NOMO-1 (cell line): ENCODE results near the gene TARM1.

Source experiments
- DNase-seq, 2 experiments: peaks; one replicate each; lab custom pipeline; 2025; ENCODE audit not compliant: unreplicated experiment in 2 of 2; lab: John Stamatoyannopoulos, UW

The TARM1 gene

DNA sequence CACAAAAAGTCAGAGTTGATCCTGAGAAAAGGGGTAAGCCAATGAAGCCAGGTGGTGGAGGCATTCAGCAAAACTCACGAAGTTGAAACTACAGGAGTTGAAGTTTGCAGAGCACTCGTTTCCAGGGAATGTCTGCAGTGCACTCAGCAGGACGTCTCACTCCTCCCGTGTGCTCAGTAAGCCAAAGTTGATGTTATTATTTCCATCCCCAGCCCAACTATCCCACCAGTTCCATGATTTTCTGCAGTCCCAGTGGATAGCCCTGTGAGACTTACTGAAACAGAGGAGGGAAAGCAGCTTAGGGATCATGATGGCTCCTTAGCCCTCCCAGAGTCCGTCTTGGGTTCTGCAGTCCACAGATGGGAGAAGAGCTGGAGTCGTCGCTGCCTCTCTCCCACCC lies at the start of gene TARM1:
TSS of gene TARM1 (minus strand) at position 334 of the 400 bp plus-strand sequence. CDS start at position 309, 25 bp downstream.
- DNase-seq: no peak

- DNase-seq: no peak
Measured at GRCh38 chr19:54129617-54129996, 48.4 kb upstream of the TARM1 start.

DNA sequence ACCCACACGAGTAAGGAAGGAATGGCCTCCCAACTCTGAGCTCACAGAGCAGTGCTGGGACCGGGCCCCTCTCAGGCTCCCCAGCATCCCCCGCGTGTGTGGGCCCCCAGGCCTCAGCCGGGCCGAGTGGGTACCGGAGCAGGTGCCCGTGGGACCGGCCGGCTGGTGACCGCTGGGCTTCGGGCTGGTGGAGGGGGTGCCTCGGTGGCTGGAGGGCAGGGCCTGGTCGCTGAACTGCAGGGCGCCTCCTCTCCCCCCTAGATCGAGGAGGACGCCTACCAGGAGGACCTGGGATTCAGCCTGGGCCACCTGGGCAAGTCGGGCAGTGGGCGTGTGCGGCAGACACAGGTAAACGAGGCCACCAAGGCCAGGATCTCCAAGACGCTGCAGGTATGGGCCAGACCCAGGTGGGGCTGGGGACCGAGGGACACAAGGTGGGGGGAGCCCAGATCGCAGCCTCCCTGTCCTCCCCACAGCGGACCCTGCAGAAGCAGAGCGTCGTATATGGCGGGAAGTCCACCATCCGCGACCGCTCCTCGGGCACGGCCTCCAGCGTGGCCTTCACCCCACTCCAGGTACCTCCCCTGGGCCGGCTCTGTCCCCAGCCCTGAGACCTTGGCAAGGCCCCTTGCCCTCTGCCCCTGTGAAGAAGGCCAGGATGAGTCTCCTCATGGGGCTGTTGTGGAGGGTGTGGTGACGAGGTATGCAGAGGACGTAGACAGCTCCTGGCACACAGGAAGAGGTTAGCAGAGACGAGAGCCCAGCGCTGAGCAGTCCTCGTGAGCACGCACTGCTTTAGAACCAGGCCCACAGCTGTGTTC lies 47.8 kb upstream of the TARM1 start:
- DNase-seq: no peak

DNA sequence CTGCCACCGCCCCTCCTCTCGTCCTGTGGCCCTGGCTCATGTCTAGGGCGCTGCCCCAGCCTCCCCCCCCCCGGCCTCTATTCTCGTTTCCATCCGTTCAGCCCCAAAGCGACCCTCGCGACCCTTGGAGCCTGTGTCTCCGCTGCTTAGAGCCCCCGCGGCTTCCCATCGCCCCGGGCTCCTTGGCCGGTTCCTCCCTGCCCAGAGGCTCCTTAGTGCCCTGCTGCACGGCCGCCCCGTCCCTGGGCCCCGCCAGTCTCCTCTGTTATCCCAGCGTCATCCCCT lies 47.2 kb upstream of the TARM1 start:
- DNase-seq: no peak

GRCh38 chr19:54127688-54128440 lies 46.7 kb upstream of the TARM1 start:
- no peak for DNase-seq

DNA sequence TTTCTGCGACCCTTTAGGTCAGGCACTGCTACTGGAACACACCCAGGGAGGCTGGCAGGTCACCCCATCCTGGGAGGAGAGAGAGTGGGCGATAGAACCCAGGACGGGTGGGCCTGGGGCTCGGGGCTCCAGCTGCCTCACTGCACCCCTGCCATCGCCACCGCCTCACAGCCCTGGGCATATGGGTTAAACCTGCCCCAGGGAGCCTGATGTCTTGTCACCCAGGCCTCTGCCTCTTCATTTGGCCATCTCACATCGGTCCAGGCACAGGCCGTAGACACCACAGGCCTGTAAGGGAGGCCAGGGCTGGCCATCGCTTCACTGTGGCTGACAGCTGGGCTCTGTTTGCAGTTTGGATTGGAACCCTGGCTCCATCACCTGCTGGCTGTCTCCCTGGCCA lies 44.5 kb upstream of the TARM1 start:
- DNase-seq: no peak

- no peak for DNase-seq
Measured at GRCh38 chr19:54124393-54124792, 43.2 kb upstream of the TARM1 start.

DNA sequence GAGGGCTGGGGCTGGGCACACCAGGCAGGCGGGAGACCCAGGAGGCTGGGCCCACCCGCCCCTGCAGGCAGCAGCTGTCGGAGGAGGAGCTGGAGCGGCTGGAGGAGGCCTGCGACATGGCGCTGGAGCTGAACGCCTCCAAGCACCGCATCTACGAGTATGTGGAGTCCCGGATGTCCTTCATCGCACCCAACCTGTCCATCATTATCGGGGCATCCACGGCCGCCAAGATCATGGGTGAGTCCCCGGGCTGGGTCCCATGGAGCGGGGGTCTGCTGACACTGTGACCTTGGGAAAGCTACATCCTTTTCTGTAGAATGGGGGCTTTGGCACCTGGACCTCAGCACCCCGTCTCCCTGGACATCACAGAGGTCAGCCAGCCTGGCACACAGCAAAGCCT lies 42.5 kb upstream of the TARM1 start:
- no peak for DNase-seq

GRCh38 chr19:54121259-54121658 lies 40.1 kb upstream of the TARM1 start:
- DNase-seq: no peak

DNA sequence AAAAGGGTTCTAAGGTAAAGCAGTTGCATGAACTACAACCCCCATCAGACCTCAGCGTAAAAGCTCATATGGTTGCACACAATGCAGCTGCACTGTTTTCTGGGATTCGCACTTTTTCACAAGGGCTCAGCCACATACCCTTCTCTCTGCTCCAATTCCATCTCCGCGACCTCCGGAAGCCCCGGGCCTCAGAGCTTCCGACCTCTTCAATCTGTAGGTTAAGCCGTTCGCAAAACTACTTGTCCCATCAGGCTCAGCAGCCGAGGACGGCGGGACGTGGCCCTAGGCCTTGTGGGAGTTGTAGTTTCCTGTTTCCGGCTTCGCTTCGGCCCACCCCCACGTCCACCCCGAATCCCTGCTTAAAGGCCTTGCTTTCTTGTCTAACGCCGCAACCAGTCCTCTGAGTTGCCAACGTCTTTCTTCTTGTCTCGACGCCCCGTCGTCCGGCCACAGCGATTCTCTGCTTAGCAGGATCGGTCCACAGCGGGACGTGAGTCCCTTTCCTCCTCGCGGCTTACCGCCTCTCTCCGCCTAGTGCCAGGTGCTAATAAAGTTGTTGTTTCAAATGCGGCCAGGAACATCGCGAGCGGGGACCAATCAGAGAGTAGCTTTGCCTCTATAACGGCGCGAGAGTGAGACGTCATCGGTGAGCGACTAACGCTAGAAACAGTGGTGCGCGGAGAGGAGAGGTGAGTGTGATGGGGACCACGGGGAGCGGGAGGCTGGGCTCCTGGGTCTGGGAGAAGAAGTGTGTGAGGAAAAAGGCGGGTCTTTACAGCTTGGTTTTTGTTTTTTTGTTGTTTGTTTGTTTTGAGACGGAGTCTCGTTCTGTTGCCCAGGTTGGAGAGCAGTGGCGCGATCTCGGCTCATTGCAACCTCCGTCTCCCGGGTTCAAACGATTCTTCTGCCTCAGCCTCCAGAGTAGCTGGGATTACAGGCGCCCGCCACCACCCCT lies 34.2 kb upstream of the TARM1 start, which contains the start of the genes PRPF31 and TFPT:
TSS of gene PRPF31 (plus strand) at position 646 of the 955 bp plus-strand sequence. CDS start 2,525 bp downstream, outside the sequence.
TSS of gene TFPT (minus strand) at position 549 of the 955 bp plus-strand sequence. CDS start at position 161, 388 bp downstream.
- DNase-seq: peak; percentile 97 to 98

DNA sequence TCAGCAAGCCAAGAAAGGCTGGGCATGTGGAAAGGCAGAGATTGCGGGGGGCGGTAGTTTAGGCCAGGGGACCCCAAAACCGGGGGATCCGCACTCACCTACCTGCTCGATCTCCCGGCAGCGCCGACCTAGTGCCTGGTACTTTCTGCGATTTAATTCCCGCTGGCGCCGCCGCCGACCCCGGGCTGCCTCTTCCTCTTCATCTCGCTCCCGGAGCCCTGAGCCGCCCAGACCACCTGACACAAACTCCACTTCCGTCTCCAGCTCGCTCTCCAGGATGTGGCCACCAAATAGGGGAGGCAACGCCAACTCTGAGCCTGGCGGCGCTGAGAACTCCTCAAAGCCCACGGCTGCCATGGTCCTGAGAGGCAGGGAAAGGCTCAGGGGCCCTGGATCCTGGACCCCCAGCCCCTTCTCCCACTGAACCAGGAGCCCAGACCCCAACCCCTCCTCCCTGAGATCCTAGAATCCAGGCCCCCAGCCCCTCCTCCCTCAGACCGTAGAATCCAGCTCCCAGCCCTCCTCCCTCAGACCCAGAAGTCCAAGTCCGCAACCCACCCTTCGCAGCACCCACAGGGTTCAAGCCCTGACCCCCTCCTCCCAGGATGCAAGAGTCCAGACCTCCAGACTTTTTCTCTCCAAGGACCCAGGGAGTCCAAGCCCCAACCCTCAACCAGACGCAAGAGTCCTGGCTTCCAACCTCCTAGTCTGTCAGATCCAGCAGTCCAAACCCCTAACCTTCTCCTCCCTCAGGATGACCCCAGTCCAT lies 33.4 kb upstream of the TARM1 start:
- peak; percentile 60 to 61 for DNase-seq

DNA sequence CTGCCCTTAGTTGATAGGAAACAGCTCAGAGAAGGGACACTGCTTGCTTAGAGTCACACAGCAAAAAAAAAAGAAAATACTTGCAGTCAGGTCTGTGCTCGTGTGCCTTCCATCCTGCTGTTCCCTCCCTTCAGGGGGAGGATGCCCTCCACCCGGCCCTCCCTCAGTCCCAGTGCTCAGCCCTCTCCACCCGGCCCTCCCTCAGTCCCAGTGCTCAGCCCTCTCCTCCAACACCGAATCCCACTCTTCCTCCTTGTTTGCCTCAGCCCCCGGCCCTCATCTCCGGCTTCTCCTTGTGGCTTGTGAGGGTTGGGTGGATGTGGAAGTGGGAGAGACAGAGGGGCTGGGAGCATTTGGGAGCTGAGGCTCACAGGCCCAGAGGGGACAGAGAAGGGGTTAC lies 28.5 kb upstream of the TARM1 start:
- no peak for DNase-seq

GRCh38 chr19:54108496-54108895 lies 27.3 kb upstream of the TARM1 start:
- no peak for DNase-seq

GRCh38 chr19:54107876-54108490 lies 26.8 kb upstream of the TARM1 start:
- DNase-seq: no peak

- DNase-seq: no peak
Measured at GRCh38 chr19:54106716-54107115, 25.6 kb upstream of the TARM1 start.

- no peak for DNase-seq
Measured at GRCh38 chr19:54105796-54106195, 24.6 kb upstream of the TARM1 start.

DNA sequence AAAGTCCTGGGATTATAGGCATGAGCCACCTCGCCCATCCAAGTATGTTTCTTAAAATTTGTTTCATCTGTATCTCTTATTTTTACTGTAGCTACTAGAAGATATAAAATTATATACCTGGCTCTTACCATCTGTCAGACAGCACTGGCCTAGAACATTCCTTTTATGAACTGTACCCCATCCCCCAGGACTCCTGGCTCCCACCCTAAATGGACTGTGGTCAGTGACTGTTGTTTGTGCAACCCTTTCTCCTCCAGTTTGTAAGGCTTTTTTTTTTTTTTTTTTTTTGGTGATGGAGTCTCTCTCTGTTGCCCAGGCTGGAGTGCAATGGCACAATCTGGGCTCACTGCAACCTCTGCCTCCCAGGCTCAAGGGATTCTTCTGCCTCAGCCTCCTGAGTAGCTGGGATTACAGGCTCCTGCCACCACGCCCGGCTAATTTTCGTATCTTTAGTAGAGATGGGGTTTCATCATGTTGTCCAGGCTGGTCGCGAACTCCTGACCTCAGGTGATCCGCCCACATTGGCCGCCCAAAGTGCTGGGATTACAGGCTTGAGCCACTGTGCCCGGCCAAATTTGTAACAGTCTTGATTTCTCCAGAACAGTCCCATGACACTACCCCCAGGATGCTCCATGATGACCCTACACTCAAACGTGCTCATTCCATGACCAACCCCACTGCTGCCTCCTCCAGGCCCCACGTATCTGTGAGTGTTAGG lies 24.0 kb upstream of the TARM1 start:
- DNase-seq: no peak

- peak; percentile 97 for DNase-seq
Measured at GRCh38 chr19:54102421-54103169, 21.4 kb upstream of the TARM1 start, which contains the start of gene NDUFA3. Gene NDUFA3 (plus strand): TSS chr19:54102855. CDS start chr19:54102879, 24 bp downstream.
